Hippocampal formation (tissue), 2 donors: ENCODE results near the gene LYPD8.

Experiments
- DNase-seq, 2 donors: peaks; one replicate each; lab custom pipeline; 2025; lab: John Stamatoyannopoulos, UW

Gene LYPD8

DNA sequence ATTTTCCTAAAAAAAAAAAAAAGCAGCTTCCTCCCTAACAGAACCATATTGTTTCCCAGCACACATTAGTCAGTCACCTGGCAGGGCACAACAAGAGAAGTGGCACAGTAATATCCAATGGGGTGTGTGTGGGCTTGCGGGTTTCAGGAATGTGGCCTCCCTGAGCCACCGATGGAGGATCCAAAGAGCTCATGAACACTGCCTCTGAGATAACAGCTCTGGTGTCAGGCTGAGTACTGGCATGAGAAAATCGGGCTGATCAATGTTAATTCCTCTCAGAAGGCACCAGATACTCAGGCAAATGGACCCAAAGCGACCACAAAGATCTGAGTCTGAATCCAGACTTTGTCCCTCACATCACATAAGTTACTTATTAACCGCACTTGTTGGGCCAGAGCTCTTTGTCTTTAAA is 2.2 kb upstream of the LYPD8 start:
- no peak for DNase-seq

DNA sequence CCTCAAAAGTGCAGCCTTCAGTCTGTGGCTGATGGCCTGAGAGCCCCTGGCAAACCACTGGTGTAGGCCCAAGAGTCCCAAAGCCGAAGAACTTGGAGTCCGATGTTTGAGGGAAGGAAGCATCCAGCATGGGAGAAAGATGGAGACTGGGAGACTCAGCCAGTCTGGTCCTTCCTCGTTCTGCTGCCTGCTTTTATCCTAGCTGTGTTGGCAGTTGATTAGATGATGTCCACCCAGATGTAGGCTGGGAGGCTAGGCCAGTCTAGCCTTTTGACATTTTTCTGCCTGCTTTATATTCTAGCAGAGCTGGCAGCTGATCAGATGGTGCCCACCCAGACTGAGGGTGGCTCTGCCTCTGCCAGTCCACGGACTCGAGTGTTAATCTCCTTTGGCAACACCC is 1.1 kb upstream of the LYPD8 start:
- no peak for DNase-seq

DNA sequence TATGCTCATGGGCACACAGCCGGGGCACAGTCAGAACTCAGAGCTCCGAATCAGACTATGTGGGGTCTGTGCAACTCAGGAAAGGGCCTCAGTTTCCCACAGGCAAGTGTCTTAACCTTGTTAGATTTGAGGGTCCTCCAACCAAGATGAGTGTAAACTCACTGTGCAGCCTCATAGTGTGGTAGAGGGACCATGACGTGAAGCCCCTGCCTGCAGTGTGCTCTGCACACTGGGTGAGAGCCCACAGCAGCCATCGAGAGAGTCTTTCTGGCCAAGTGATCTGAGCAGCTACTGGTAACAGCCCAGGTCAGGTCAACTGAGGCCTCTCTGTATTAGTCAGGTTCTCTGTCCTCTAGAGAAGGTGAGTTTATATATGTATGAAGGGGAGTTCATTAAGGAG is 592 bp upstream of the LYPD8 start:
- DNase-seq, result no peak

DNA sequence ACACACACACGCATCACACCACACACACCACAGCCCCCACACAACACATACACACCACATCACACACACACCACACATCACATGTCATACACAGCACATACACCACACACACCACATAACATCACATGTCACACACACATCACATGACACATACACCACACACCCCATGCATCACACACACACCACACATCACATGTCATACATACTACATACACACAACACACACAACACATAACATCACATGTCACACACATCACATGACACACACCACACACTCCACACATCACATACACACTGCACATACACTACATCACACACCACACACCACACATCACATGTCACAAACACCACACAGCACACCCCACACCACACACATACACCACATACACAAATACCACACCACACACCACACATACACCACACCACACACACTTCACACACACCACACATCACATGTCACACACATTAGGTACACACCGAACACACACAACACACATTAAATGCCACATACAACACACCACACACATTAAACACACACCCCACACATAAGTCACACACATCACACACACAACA is 1.8 kb downstream of the LYPD8 start:
- DNase-seq, result no peak

DNA sequence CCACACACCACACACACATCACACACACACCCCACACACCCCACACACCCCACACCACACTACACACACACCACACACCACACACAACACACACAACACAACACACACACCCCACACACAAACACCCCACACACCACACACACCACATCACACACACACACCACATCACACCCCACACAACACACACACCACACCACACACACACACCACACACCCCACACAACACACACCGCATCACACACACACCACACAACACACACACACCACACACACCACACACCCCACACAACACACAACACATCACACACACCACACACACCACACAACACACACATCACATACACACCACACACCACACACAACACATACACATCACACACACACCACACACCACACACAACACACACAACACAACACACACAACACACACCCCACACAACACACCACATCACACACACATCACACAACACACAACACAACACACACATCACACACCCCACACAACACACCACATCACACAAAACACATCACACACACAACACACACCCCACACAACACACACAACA is 2.4 kb downstream of the LYPD8 start:
- DNase-seq, result no peak

DNA sequence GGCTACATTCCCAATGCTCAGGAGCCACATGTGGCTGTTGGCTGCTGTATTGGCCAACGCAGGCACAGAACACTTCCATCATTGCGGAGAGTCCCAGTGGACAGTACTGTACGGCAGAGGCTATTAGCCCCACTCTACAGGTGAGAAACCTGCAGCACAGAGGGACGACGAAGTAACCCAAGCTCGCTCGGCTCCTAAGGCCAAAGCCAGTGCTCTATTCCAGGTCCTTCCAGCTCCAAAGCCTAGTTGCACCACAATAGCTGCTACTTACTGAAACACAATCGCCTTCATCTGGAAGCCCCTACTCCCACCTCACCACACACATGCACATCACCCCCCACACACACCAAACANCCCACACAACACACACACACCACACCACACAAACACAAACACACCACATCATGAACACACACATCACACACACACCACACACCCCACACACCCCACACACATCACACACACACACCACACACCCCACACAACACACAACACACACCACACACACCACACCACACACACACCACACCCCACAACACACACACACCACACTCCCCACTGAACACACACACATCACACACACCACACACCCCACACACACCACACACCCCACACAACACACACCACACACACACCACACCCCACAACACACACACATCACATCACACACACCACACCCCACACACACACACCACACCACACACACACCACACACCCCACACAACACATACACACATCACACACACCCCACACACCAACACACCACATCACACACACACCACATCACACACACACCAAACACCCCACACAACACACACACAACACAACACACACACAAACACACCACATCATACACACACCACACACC is 3.2 kb downstream of the LYPD8 start:
- no peak for DNase-seq

DNA sequence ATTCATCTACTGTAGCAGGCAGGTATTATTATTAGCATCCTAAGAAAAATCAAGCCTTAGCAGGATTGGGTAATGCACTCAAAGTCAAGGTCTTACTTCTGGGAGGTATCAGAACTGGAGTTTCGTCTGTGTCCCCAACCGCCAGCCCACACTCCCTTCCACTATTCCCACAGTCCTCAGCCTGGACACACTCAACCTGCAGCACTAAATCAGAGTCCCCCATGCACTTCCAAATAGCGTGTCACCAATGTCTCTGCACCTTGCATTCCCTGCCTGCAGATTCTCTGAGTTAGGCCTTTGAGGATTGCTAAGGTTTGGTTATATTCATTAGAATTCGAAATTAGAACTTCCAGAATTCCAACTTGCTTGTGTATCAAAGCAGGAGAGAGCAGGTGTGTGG is 3.9 kb downstream of the LYPD8 start:
- DNase-seq, result no peak

DNA sequence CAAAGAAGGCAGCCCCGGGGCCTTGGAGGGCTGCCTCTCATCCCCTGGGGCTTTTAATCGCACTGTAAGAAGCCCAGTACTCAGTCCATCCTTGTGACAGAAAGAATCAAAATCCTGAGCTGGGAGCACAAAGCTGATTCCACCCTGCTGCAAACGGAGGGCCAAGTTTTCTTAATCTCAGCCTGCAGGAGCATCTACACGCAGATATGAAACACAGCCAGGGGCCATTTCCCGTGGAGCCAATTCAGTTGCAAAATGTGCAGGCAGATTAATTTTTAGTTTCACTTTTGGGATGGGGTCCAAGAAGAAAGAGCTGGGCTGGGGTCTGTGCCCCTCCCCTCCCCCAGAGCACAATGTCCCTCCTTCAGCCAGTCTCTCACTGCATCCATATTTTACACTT is 4.4 kb downstream of the LYPD8 start:
- DNase-seq, result no peak

DNA sequence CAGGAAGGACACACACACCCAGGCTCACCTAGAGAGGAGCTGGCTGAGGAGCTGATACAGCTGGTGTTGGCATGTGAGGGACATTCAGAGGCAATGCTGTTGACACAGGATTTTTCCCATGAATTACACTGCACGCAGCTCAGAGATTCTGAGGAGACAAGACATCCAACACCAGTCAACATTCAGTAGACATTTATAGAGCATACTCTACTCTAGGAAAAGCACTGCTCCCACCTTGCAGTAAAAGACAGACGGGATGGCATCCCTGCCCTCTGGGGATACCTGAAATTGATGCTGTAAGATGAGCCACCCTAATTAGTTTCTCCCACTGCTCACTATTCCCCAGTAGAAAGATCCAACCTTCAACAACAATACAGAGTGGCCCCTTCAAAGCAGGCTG is 5.1 kb downstream of the LYPD8 start:
- no peak for DNase-seq

DNA sequence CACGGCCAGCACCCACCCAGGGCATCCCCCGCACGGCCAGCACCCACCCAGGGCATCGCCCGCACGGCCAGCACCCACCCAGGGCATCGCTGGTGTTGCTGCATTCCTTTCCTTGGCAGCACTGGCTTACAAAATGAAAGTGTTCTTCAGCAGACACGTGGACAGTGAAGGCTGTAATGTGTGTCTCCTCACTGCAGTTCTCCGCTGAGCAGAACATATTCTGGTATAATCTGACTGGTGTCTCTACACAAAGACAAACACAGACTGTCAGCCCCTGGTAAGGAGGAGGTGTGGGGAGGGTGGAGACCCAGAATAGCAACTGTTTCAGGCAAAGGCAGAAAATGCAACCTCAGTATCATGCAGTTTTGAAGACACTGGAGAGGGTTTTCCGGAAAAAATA is 7.3 kb downstream of the LYPD8 start:
- DNase-seq, result peak in 1 of 2 donors; percentile 3

DNA sequence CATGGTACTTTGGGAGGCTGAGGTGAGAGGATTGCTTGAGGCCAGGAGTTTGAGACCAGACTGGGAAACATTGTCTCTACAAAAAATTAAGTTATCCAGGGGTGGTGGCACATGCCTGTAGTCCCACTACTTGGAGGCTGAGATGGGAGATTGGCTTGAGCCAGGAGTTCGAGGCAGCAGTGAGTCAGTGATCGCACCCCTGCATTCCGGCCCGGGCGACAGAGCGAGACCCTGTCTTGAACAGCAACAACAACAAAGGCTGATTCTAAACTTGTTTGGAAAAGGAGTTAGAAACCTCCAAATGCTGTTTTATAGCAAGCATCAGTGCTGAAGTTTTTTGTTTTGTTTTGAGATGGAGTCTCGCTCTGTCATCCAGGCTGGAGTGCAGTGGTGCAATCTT is 14.7 kb downstream of the LYPD8 start:
- no peak for DNase-seq

DNA sequence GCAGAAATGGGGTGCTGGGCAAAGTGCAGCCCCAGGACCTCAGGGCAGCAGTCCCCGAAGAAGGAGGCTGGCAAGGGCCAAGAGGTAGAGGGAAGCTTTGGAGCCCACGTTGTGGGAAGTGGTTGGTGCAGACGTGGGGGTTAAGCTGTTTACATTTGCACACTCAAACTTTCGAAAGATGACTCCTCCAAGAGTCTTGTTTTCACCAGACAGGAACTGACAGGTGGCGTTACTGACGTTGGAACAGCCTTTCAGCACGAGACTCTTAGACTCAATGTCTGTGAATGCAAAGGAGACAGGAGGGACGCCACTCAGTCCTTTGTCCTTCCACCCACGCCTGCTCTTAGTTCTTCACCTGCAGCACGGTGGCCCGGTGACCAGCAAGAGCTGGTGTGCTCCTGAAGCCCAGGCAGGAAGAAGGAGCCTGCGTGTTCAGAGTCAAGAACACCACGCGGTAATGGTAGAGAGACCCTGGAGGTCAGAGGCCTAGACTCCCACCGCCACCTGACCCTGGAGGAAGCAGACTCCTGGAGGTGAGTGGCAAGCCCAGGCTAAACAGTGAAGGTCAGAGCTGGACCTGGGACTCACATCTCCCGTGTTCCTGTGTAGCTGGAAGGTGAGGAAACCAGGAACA is 15.9 kb downstream of the LYPD8 start:
- no peak for DNase-seq

DNA sequence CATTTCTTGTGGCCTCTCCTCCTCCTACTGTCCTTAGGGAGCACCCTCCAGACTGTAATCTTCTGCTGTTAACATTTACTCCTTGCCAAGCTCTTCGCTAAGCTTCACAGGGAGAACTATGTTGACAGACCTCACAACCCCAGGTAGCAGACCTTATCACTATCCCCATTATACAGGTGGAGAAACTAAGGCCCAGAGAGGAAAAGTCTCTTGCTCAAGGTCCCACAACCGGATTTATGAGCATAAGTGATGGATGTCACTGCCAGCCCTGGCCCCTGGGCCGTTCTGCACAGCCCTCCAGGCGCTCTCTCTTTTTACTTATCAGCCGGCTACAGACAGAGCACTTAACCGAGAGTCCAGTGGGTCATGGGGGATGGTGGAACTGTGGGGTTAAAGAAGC is 18.1 kb downstream of the LYPD8 start:
- no peak for DNase-seq

DNA sequence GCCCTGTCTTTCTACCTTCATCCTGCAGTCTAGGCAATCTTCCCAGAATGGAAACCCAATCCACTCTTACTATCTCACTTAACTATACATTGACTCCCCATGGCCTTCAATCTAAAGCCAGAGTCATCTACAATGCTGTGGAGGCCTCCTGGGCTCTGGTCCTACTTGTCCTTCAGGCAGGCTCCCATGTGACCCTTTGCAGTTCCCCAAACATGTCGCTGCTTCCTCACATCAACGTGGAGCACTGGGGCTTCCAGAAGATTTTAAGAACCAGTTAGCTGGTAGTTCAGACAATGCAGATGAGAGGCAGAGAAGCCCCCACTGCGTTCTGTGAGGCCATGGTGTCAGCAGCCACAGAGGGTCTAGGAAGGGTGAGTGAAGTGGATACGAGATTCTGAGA is 18.6 kb downstream of the LYPD8 start:
- no peak for DNase-seq

DNA sequence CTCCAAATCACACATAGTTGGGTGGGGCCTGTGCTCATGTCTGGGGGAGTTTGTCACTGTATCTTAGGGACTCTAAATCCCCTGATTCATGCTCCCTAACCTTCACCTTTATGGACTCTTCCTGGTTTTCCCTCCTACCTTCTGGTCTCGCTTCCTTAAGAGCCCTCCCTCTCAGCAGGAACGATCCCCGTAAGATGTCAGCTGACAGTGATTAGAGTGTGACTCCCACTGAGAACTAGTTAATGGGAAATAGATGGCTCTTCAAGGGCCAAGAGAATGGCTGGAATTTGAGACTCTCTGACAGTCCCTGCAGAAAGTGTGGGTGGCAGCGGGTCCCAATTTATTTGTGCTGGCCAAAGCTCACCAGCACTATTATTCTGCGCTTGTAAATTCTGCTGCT is 22.0 kb downstream of the LYPD8 start:
- DNase-seq, result no peak

DNA sequence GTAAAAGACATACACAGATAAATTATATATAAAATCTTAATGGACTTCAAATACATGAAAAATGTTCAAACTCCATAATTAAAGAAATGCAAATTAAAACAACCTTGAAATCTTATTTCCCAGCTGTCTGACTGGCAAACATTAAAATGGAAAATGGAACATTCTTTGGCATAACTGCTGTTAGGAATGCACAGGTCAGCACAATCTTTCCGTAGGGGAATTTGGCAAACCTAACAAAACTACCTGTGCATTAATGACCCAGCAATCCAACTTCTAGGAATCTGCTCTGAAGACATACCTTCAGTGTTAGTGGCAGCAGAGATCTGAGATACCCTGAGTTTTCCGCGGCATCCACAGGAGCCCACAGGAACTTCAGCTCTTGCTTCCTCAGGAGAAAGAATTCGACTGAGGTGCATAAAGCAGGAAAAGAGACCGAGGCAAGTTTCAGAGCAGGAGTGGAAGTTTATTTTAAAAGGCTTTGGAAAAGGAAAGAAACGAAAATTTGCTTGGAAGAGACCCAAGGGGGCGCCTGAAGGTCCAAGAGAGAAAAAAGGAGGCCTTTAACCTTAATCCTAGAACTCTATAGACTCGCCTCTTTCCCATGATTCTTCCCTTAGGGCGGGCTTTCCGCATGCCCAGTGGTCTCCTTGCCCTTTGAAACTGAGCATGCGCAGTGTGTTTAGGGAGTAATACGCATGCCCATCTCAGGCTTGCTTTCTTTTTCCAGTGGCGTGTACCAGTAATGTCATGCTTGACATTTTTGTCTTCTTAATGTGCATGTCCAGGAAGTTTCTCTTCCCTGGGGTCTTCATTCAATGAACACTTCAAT is 24.8 kb downstream of the LYPD8 start:
- no peak for DNase-seq

DNA sequence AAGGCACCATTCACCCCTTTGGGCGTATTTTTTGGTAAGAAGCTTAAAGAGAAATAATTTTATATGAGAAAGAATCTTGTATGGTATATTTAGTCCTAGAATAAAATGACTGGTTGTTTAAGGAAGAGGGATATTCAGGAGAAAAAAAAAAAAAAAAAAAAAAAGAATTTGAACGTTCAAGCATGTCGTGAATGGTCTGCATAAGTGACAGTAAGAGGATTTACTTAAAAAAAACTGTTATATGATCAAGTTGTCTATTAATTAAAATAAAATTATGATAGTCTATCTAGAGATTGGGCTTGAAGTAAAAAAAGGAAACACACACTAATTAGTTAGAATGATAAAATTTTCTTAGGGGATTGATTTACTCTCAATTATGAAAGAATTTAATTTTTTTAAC is 41.3 kb downstream of the LYPD8 start:
- DNase-seq, result no peak

DNA sequence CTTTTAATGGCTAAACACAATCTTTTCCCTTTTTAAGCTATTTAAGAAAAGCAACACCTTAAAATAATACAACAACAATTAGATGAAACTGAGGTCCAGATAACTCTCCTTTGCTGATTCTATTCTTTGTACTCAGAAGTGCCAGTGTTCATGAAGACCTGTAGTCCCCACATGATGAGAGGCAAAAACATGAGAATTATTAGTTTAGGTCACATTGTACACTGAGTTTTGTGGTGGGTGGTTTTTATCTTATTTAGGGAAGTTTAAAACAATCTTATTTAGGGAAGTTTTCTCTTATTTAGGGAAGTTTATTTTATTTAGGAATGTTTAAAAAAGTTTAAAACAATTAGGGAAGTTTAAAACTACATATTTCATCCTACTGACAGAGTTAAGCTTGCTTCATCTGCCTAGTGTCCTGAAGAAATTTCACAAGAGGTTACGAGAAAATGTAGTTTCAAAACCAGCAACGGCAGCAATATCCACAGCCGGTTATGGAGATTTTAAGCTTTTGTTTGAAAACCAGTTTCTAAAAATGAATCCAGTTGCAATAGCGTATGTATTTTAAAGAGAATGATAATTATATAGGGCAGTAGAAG is 45.2 kb downstream of the LYPD8 start:
- no peak for DNase-seq

DNA sequence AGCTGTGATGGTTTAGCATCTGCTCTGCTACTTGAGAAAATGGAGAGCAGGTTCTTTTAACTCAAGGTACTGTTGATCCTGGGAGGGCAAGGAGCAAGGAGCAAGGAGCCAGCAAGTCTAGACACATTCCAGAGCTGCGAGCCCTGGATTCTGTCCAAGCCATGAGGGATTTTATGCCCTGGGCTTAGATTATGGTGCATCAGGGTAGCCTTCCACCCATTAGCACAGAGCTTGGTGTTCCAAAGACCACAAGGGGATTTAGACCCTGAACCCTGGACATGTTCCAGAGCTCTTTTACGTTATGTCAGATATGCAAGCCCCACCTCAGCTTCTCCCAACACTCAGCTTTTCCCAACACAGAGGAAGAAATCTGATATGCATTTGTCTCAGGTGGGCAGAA is 51.0 kb downstream of the LYPD8 start:
- no peak for DNase-seq

DNA sequence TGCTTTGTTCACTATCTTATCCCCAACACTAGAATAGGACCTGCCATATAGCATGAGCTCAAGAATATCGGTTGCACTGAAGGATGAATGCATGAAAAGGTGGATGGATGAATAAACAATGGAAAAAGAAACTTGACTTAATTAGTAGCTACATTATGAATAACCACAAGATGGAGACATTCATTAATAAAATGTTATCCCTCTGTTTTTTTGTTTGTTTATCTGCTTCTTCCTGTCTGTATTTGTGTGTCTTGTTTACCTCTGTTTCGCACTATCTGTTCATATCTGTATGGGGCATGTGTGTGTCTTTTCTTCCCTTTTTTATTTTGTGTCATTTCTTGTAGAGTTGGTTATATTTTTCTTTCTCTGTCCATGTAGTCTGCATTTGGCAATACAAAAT is 51.9 kb downstream of the LYPD8 start:
- no peak for DNase-seq

DNA sequence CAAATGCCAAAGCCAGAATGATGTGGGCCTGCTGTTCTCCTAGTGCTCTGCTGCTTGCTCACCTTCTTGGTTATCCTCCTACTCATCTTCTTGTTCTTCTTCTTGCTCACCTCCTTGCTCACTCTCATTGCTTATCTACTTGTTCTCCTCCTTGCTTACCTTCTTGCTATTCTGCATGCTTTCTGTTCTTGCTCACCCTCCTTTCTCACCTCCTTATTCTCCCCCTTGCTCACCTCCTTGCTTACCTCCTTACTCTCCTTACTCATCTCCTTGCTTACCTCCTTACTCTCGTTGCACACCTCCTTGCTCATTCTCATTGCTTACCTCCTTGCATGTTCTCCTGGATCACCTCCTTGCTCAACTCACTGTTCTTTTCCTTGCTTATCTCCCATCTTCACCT is 52.8 kb downstream of the LYPD8 start, which contains the start of gene OR14I1:
Gene OR14I1, minus strand, starts transcription at position 53 of the 400 bp plus-strand sequence.
- no peak for DNase-seq

DNA sequence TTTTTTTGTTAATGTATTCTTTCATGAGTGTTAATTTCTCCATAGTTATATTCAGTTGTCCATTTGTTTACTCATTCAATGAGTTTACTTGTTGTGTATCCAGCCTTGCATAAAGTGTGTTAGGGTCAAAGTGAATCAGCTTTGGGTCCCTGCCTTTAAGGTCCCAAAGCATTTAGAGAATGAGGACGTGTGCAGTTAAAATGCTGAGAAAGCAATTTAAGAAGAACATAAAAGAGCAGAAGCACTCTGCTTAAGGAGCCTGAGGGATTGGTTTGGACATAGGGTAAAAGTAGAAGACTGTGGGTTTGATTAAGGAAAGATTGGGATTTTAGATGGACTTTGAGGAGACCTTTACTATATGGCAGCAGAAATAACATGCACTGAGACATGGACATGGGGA is 56.5 kb downstream of the LYPD8 start:
- no peak for DNase-seq
